A673 (cell line): ENCODE results near the gene TAOK2. TPM values are rescaled to one million over a fixed set of nuclear protein-coding genes. Genes with fewer than 3 reads are reported as not detected.

ENCODE experiments used
- BruUV-seq: library from RNA; stranded (reverse); fragments of 400-500 nt; replicated peaks from 2 replicates; lab custom pipeline; 2021; lab: Mats Ljungman, UMichigan
- CTCF ChIA-PET: fragments of 300-600 bp; sonication (Branson Sonifier 250); formaldehyde crosslinking; loops from one replicate; lab custom pipeline; 2022; ENCODE audit warnings: antibody characterized with exemption; lab: Charles Lee
- POLR2A ChIA-PET: fragments of 300-600 bp; sonication (Branson Sonifier 250); formaldehyde crosslinking; loops from one replicate; lab custom pipeline; 2022; ENCODE audit warnings: antibody characterized with exemption; ENCODE audit not compliant: low non-redundant PET; lab: Charles Lee
- DNase-seq: peaks from one replicate; pipeline ENCODE4 v3.0.0-alpha.2; 2015; ENCODE audit warnings: low spot score
- H3K27ac ChIP-seq: fragments of 200-600 bp; sonication (generic); 2 replicates; pipeline ENCODE4 v1.5.1; 2016; ENCODE audit warnings: mixed run types, low read depth, mild to moderate bottlenecking, mixed read lengths, antibody characterized with exemption, low read length; ENCODE audit not compliant: poor library complexity, severe bottlenecking
- H3K27me3 ChIP-seq: fragments of 200-600 bp; sonication (generic); replicated peaks from 2 replicates; pipeline ENCODE4 v1.6.1; 2017; ENCODE audit warnings: mixed run types, low read depth, mild to moderate bottlenecking, mixed read lengths, antibody characterized with exemption, low read length; ENCODE audit not compliant: insufficient read depth, poor library complexity
- H3K36me3 ChIP-seq: fragments of 200-600 bp; sonication (generic); 2 replicates; pipeline ENCODE4 v1.6.1; 2016; ENCODE audit warnings: mixed run types, mild to moderate bottlenecking, mixed read lengths, antibody characterized with exemption, low read length; ENCODE audit not compliant: insufficient read depth, poor library complexity, severe bottlenecking
- H3K4me1 ChIP-seq: fragments of 200-600 bp; sonication (generic); 2 replicates; pipeline ENCODE4 v1.6.1; 2017; ENCODE audit warnings: mixed run types, mild to moderate bottlenecking, mixed read lengths, antibody characterized with exemption, low read length; ENCODE audit not compliant: insufficient read depth, poor library complexity, severe bottlenecking
- H3K4me3 ChIP-seq: fragments of 200-600 bp; sonication (generic); 2 replicates; pipeline ENCODE4 v1.5.1; 2016; ENCODE audit warnings: low read depth, mixed run types, mild to moderate bottlenecking, mixed read lengths, low read length; ENCODE audit not compliant: poor library complexity, severe bottlenecking
- H3K9me3 ChIP-seq: fragments of 200-600 bp; sonication (generic); 2 replicates; pipeline ENCODE4 v1.6.1; 2016; ENCODE audit warnings: mixed run types, low read depth, mild to moderate bottlenecking, mixed read lengths, antibody characterized with exemption, low read length; ENCODE audit not compliant: poor library complexity, severe bottlenecking
- CTCF ChIP-seq: fragments of 300-800, 200-600 bp; sonication (generic); conservative IDR thresholded peaks from 2 replicates; pipeline ENCODE4 v1.5.1; 2017; ENCODE audit warnings: low read depth, mild to moderate bottlenecking, antibody characterized with exemption, low read length, moderate library complexity, mixed read lengths
- EZH2 ChIP-seq: fragments of 200-600 bp; sonication (generic); IDR thresholded peaks from 2 replicates; pipeline ENCODE4 v1.6.1; 2017; ENCODE audit warnings: borderline replicate concordance, low read depth, mild to moderate bottlenecking, mixed read lengths, antibody characterized with exemption, low read length; ENCODE audit not compliant: poor library complexity, severe bottlenecking
- intact Hi-C: fragments of 100-400 bp; cut with micrococcal nuclease; formaldehyde crosslinking; loops from one replicate; pipeline ENCODE4 v1.10.0; 2022; ENCODE audit not compliant: unreplicated experiment
- total RNA-seq: library from RNA; stranded (reverse); gene quantifications from 2 replicates; pipeline ENCODE4 v1.2.3, GENCODE V29; 2021

TAOK2 gene
- total RNA-seq, 1 experiment from 2014 or later = 50.2 TPM

DNA sequence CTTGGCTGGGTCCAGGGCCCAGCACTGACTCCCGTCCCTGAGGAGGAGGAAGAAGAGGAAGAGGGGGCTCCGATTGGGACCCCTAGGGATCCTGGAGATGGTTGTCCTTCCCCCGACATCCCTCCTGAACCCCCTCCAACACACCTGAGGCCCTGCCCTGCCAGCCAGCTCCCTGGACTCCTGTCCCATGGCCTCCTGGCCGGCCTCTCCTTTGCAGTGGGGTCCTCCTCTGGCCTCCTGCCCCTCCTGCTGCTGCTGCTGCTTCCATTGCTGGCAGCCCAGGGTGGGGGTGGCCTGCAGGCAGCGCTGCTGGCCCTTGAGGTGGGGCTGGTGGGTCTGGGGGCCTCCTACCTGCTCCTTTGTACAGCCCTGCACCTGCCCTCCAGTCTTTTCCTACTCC lies 13.3 kb downstream of the TAOK2 start:
- TF ChIP-seq CTCF (no peak), EZH2 (no peak)
- intact Hi-C loops = no loop called here
- Histone ChIP-seq H3K4me3 (no peak overlapping the region), H3K27ac (no peak overlapping the region), H3K36me3 (peaks cover 83% of the 10 kb centered on the region), H3K9me3 (no peaks in the 10 kb centered on the region), H3K4me1 (no peaks in the 10 kb centered on the region), H3K27me3 (no peaks in the 10 kb centered on the region)
- CTCF ChIA-PET = interaction anchor here (0.6 kb wide), 1 partner anchor 1039 kb away, joined by 5 read pairs; no protein-coding TSS in a partner anchor
- DNase-seq = no peak
- POLR2A ChIA-PET = interaction anchor here (0.5 kb wide), 1 partner anchor 1158 kb away, joined by 16 read pairs; no protein-coding TSS in a partner anchor
- no TSS peak for BruUV-seq

DNA sequence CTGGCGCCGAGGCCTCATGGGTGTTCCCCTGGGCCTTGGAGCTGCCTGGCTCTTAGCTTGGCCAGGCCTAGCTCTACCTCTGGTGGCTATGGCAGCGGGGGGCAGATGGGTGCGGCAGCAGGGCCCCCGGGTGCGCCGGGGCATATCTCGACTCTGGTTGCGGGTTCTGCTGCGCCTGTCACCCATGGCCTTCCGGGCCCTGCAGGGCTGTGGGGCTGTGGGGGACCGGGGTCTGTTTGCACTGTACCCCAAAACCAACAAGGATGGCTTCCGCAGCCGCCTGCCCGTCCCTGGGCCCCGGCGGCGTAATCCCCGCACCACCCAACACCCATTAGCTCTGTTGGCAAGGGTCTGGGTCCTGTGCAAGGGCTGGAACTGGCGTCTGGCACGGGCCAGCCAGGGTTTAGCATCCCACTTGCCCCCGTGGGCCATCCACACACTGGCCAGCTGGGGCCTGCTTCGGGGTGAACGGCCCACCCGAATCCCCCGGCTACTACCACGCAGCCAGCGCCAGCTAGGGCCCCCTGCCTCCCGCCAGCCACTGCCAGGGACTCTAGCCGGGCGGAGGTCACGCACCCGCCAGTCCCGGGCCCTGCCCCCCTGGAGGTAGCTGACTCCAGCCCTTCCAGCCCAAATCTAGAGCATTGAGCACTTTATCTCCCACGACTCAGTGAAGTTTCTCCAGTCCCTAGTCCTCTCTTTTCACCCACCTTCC lies 13.9 kb downstream of the TAOK2 start:
- ChIA-PET CTCF (no interaction called here), POLR2A (interaction anchor here (0.5 kb wide), 1 partner anchor 1157 kb away, joined by 16 read pairs; no protein-coding TSS in a partner anchor)
- Histone ChIP-seq H3K36me3 (peaks cover 80% of the 10 kb centered on the region), H3K27me3 (no peaks in the 10 kb centered on the region), H3K27ac (no peak overlapping the region), H3K4me1 (no peaks in the 10 kb centered on the region), H3K9me3 (no peaks in the 10 kb centered on the region), H3K4me3 (no peak overlapping the region)
- intact Hi-C loops = no loop called here
- no TSS peak for BruUV-seq
- no peak for DNase-seq
- TF ChIP-seq EZH2 (no peak), CTCF (no peak)

DNA sequence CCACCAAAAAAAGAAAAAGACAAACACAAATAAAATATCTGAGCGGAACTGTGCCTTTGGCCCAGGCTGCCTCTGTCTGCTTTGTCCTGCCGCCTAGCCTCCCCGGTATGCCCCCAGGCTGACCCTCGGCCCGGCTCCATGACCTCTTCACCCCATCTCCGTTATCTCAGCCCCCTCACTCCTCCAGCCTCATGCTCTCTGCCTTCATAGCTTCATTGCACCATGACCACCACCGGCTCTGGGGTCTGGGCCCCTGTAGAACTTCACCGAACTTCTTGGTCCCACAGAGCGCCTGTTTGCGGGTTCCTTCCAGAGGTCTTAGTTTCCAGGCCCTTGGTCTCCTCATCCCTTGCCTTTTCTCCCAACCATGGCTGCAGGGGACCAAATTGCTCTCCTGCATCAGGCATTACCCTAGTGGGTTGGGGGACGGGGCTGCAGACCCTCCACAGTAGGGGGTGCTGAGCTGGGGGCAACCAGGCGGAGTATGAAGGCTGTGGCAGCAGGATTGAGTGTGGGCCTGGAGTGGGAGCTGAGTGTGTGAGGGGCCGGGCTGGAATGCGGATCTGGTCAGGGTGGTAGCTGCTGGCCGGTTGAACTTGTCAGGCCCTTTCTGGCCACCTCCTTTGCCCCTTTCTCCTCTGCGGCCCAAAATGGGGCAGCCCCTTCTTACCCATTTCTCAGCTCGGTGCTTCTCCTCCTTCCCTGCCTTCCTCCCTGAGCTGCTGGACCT lies 14.8 kb downstream of the TAOK2 start:
- intact Hi-C loops = no loop called here
- Histone ChIP-seq H3K36me3 (peaks cover 79% of the 10 kb centered on the region), H3K4me1 (no peaks in the 10 kb centered on the region), H3K27ac (no peak overlapping the region), H3K4me3 (no peak overlapping the region), H3K9me3 (no peaks in the 10 kb centered on the region), H3K27me3 (no peaks in the 10 kb centered on the region)
- no peak for DNase-seq
- ChIA-PET CTCF (no interaction called here), POLR2A (interaction anchor here (0.5 kb wide), 1 partner anchor 164 kb away, joined by 5 read pairs; no protein-coding TSS in a partner anchor)
- no TSS peak for BruUV-seq
- TF ChIP-seq EZH2 (no peak), CTCF (no peak)
